NT2/D1 (cell line): ENCODE measurements around the gene TEX10.

Experiments
- DNase-seq: peaks from one replicate; pipeline ENCODE4 v3.0.0-alpha.2; 2011; ENCODE audit warnings: low read depth, low spot score
- H3K27me3 ChIP-seq: 2 replicates; pipeline ENCODE4 v1.6.0; 2011; ENCODE audit warnings: mild to moderate bottlenecking; ENCODE audit not compliant: insufficient read length, insufficient read depth
- H3K36me3 ChIP-seq: 2 replicates; pipeline ENCODE4 v1.6.1; 2011; ENCODE audit warnings: mild to moderate bottlenecking, low read length, mixed read lengths; ENCODE audit not compliant: insufficient read depth, insufficient read length
- H3K4me1 ChIP-seq: 2 replicates; pipeline ENCODE4 v1.5.1; 2011; ENCODE audit not compliant: insufficient read depth, insufficient read length
- H3K4me3 ChIP-seq: 2 replicates; pipeline ENCODE4 v1.5.1; 2011; ENCODE audit warnings: low read depth; ENCODE audit not compliant: insufficient read length
- H3K9ac ChIP-seq: 2 replicates; pipeline ENCODE4 v1.6.0; 2011; ENCODE audit warnings: low read depth; ENCODE audit not compliant: insufficient read length
- H3K9me3 ChIP-seq: 2 replicates; pipeline ENCODE4 v1.5.1; 2011; ENCODE audit warnings: mild to moderate bottlenecking, low read length; ENCODE audit not compliant: insufficient read depth
- SUZ12 ChIP-seq: IDR thresholded peaks from 2 replicates; pipeline ENCODE4 v1.6.1; 2011; ENCODE audit not compliant: insufficient read length, insufficient read depth; ENCODE audit errors: extremely low read depth
- YY1 ChIP-seq: IDR thresholded peaks from 2 replicates; pipeline ENCODE4 v1.6.1; 2011; ENCODE audit not compliant: insufficient read length, insufficient read depth
- ZNF274 ChIP-seq: IDR thresholded peaks from 2 replicates; pipeline ENCODE4 v1.6.1; 2011; ENCODE audit warnings: mild to moderate bottlenecking, low read depth, low read length

The TEX10 gene

GRCh38 chr9:100287186-100287585 lies 65.6 kb downstream of the TEX10 start:
- peaks cover 42% of the 10 kb centered on the region for H3K36me3 ChIP-seq
- peaks cover 15% of the 10 kb centered on the region; the same call in 1 of the 2 replicates for H3K9me3 ChIP-seq
- H3K9ac ChIP-seq: no peak overlapping the region
- DNase-seq: no peak
- H3K4me1 ChIP-seq: no peaks in the 10 kb centered on the region
- H3K4me3 ChIP-seq: no peak overlapping the region
- no peaks in the 10 kb centered on the region for H3K27me3 ChIP-seq
- TF ChIP-seq SUZ12 (no peak), ZNF274 (no peak), YY1 (no peak)

GRCh38 chr9:100286257-100286656 lies 66.5 kb downstream of the TEX10 start:
- TF ChIP-seq YY1 (no peak), SUZ12 (no peak), ZNF274 (no peak)
- DNase-seq: no peak
- Histone ChIP-seq H3K36me3 (peaks cover 35% of the 10 kb centered on the region), H3K4me3 (no peak overlapping the region), H3K27me3 (no peaks in the 10 kb centered on the region), H3K9me3 (peaks cover 15% of the 10 kb centered on the region; the same call in 1 of the 2 replicates), H3K4me1 (no peaks in the 10 kb centered on the region), H3K9ac (no peak overlapping the region)

- Histone ChIP-seq H3K36me3 (peaks cover 33% of the 10 kb centered on the region), H3K9ac (no peak overlapping the region), H3K27me3 (no peaks in the 10 kb centered on the region), H3K4me3 (no peak overlapping the region), H3K9me3 (peaks cover 15% of the 10 kb centered on the region; the same call in 1 of the 2 replicates), H3K4me1 (no peaks in the 10 kb centered on the region)
- DNase-seq: no peak
- TF ChIP-seq SUZ12: no peak
Measured at GRCh38 chr9:100285601-100286000, 67.1 kb downstream of the TEX10 start.

GRCh38 chr9:100285080-100285479 lies 67.7 kb downstream of the TEX10 start:
- no peaks in the 10 kb centered on the region for H3K4me1 ChIP-seq
- H3K36me3 ChIP-seq: peaks cover 33% of the 10 kb centered on the region
- no peak overlapping the region for H3K4me3 ChIP-seq
- peaks cover 15% of the 10 kb centered on the region; the same call in 1 of the 2 replicates for H3K9me3 ChIP-seq
- no peak for DNase-seq
- no peak for TF ChIP-seq ZNF274
- TF ChIP-seq YY1: no peak
- TF ChIP-seq SUZ12: no peak
- H3K27me3 ChIP-seq: no peaks in the 10 kb centered on the region
- no peak overlapping the region for H3K9ac ChIP-seq

- H3K36me3 ChIP-seq: peaks cover 28% of the 10 kb centered on the region
- no peak for TF ChIP-seq SUZ12
- no peak for TF ChIP-seq YY1
- TF ChIP-seq ZNF274: no peak
- H3K9me3 ChIP-seq: peaks cover 15% of the 10 kb centered on the region; the same call in 1 of the 2 replicates
- no peak overlapping the region for H3K4me3 ChIP-seq
- H3K9ac ChIP-seq: no peak overlapping the region
- H3K27me3 ChIP-seq: no peaks in the 10 kb centered on the region
- H3K4me1 ChIP-seq: no peaks in the 10 kb centered on the region
- DNase-seq: no peak
Measured at GRCh38 chr9:100284247-100284646, 68.5 kb downstream of the TEX10 start.

- Histone ChIP-seq H3K36me3 (peaks cover 18% of the 10 kb centered on the region), H3K9me3 (peaks cover 12% of the 10 kb centered on the region; the same call in 1 of the 2 replicates), H3K9ac (no peak overlapping the region), H3K27me3 (no peaks in the 10 kb centered on the region), H3K4me3 (no peak overlapping the region), H3K4me1 (no peaks in the 10 kb centered on the region)
- DNase-seq: no peak
- TF ChIP-seq SUZ12: no peak
Measured at GRCh38 chr9:100282388-100282719, 70.4 kb downstream of the TEX10 start.

GRCh38 chr9:100281676-100282387 lies 70.9 kb downstream of the TEX10 start:
- Histone ChIP-seq H3K9me3 (peaks cover 12% of the 10 kb centered on the region; the same call in 1 of the 2 replicates), H3K9ac (no peak overlapping the region), H3K36me3 (peaks cover 15% of the 10 kb centered on the region), H3K4me3 (no peak overlapping the region), H3K4me1 (no peaks in the 10 kb centered on the region), H3K27me3 (no peaks in the 10 kb centered on the region)
- TF ChIP-seq SUZ12 (no peak), ZNF274 (no peak), YY1 (no peak)
- DNase-seq: no peak
